Endothelial cell of umbilical vein (primary cell): ENCODE measurements around the gene CLIP1. TPM values are rescaled to one million over a fixed set of nuclear protein-coding genes. Genes with fewer than 3 reads are reported as not detected.

Experiments
- BruUV-seq: library from RNA; stranded (reverse); fragments of 400-500 nt; replicated peaks from 2 replicates; lab custom pipeline; 2021; lab: Mats Ljungman, UMichigan
- CTCF ChIA-PET: fragments of 300-600, 350-600 bp; sonication (Branson Sonifier 250); formaldehyde crosslinking; loops from one replicate; lab custom pipeline; 2021; ENCODE audit warnings: antibody characterized with exemption, inconsistent platforms; lab: Charles Lee
- POLR2A ChIA-PET: fragments of 300-600, 350-600 bp; sonication (Branson Sonifier 250); formaldehyde crosslinking; loops from one replicate; lab custom pipeline; 2021; ENCODE audit warnings: antibody characterized with exemption, inconsistent platforms; lab: Charles Lee
- DNase-seq: peaks from one replicate; pipeline ENCODE4 v3.0.0-alpha.2; 2011; ENCODE audit warnings: low read depth, low spot score
- FAIRE-seq: peaks from 2 replicates; lab custom pipeline; 2011; peaks lifted over from hg19 to GRCh38; lab: Jason Lieb, UNC
- H2AFZ ChIP-seq: 2 replicates; pipeline ENCODE4 v1.6.0; 2012; ENCODE audit warnings: low read depth, low read length, control low read depth, inconsistent platforms
- H3K27ac ChIP-seq: 2 replicates; pipeline ENCODE4 v1.5.1; 2011; ENCODE audit warnings: low read depth, mild to moderate bottlenecking, control low read depth, low read length, moderate library complexity; ENCODE audit not compliant: insufficient read depth
- H3K27me3 ChIP-seq, 2 experiments: 2 replicates each; pipeline versions ENCODE4 v1.6.0 to v1.6.1; 2011; ENCODE audit warnings: low read length in 2 of 2, mixed read lengths in 1 of 2; ENCODE audit not compliant: control insufficient read depth in 2 of 2, insufficient read depth in 2 of 2
- H3K36me3 ChIP-seq, 2 experiments: 2 replicates in 1 of 2; 3 replicates in 1 of 2; pipeline ENCODE4 v1.5.1; 2011; ENCODE audit warnings: low read length in 2 of 2, mild to moderate bottlenecking in 1 of 2, moderate library complexity in 1 of 2; ENCODE audit not compliant: control insufficient read depth in 2 of 2, insufficient read depth in 2 of 2; ENCODE audit errors: extremely low read depth in 1 of 2
- H3K4me1 ChIP-seq: 3 replicates; pipeline ENCODE4 v1.5.1; 2011; ENCODE audit warnings: mild to moderate bottlenecking, low read length; ENCODE audit not compliant: control insufficient read depth, insufficient read depth; ENCODE audit errors: extremely low read depth
- H3K4me2 ChIP-seq: 2 replicates; pipeline ENCODE4 v1.6.1; 2011; ENCODE audit warnings: low read length, control low read depth, mixed read lengths; ENCODE audit not compliant: insufficient read depth
- H3K4me3 ChIP-seq, 3 experiments: fragments of 200-600 bp in 1 of 3; sonication (generic), shearing (Covaris generic) in 1 of 3; replicated peaks in 1 of 3; 2 replicates each; pipeline ENCODE4 v1.5.1; 2011 to 2016; ENCODE audit warnings: control low read depth in 3 of 3, low read length in 3 of 3, mild to moderate bottlenecking in 2 of 3, inconsistent platforms in 1 of 3, low read depth in 1 of 3, moderate library complexity in 1 of 3; ENCODE audit not compliant: insufficient read depth in 1 of 3
- H3K79me2 ChIP-seq: 2 replicates; pipeline ENCODE4 v1.6.0; 2012; ENCODE audit warnings: low read length, inconsistent platforms; ENCODE audit not compliant: control insufficient read depth, insufficient read depth
- H3K9ac ChIP-seq: replicated peaks from 2 replicates; pipeline ENCODE3; 2011; ENCODE audit warnings: low read length, control low read depth; ENCODE audit not compliant: insufficient read depth; ENCODE audit errors: extremely low read depth
- H3K9me1 ChIP-seq: replicated peaks from 3 replicates; pipeline ENCODE4 v1.6.0; 2011; ENCODE audit warnings: mild to moderate bottlenecking, low read length; ENCODE audit not compliant: control insufficient read depth, insufficient read depth; ENCODE audit errors: extremely low read depth
- H3K9me3 ChIP-seq: replicated peaks from 2 replicates; pipeline ENCODE4 v1.5.1; 2012; ENCODE audit warnings: low read length, inconsistent platforms; ENCODE audit not compliant: control insufficient read depth, insufficient read depth
- H4K20me1 ChIP-seq: replicated peaks from 2 replicates; pipeline ENCODE3; 2011; ENCODE audit warnings: mild to moderate bottlenecking, low read length; ENCODE audit not compliant: control insufficient read depth, insufficient read depth; ENCODE audit errors: extremely low read depth
- CTCF ChIP-seq, 2 donors: IDR thresholded peaks; 1 replicate in 1 of 2; 2 replicates in 1 of 2; pipeline ENCODE4 v1.5.1; 2011; ENCODE audit warnings: low read length in 2 of 2, mild to moderate bottlenecking in 2 of 2, moderate library complexity in 2 of 2, control low read depth in 1 of 2, inconsistent platforms in 1 of 2, low read depth in 1 of 2; ENCODE audit not compliant: insufficient read depth in 1 of 2; ENCODE audit errors: extremely low read depth in 1 of 2
- EZH2 ChIP-seq: IDR thresholded peaks from 2 replicates; pipeline ENCODE4 v1.6.1; 2012; ENCODE audit warnings: borderline replicate concordance, low read depth, mild to moderate bottlenecking, moderate library complexity, low read length, inconsistent platforms; ENCODE audit not compliant: severe bottlenecking
- FOS ChIP-seq: IDR thresholded peaks from 2 replicates; pipeline ENCODE4 v1.6.1; 2011; ENCODE audit warnings: mild to moderate bottlenecking, low read length, moderate library complexity, borderline replicate concordance; ENCODE audit not compliant: insufficient read depth
- GATA2 ChIP-seq: IDR thresholded peaks from 2 replicates; pipeline ENCODE4 v1.7.0; 2011; ENCODE audit warnings: low read depth, mild to moderate bottlenecking, moderate library complexity, mixed read lengths, low read length; ENCODE audit not compliant: insufficient read length, insufficient read depth
- JUN ChIP-seq: IDR thresholded peaks from 2 replicates; pipeline ENCODE4 v1.6.1; 2011; ENCODE audit warnings: borderline replicate concordance, low read depth; ENCODE audit not compliant: insufficient read length, insufficient read depth
- MAX ChIP-seq: IDR thresholded peaks from 2 replicates; pipeline ENCODE4 v1.6.1; 2011; ENCODE audit not compliant: insufficient read depth, insufficient read length
- MYC ChIP-seq: IDR thresholded peaks from one replicate; pipeline ENCODE4 v1.6.1; 2011; ENCODE audit warnings: mild to moderate bottlenecking, low read depth, low read length
- POLR2A ChIP-seq: IDR thresholded peaks from 2 replicates; pipeline ENCODE4 v1.6.1; 2012; ENCODE audit warnings: low read depth, mild to moderate bottlenecking, control low read depth, low read length
- POLR2AphosphoS5 ChIP-seq: IDR thresholded peaks from 2 replicates; pipeline ENCODE4 v1.6.1; 2012; ENCODE audit warnings: low read depth, mild to moderate bottlenecking, control low read depth, low read length, moderate library complexity; ENCODE audit not compliant: insufficient read depth
- dilution Hi-C: fragments of 300-500 bp; cut with MboI; formaldehyde crosslinking; loops from one replicate; pipeline ENCODE4 v1.15.0; 2019; ENCODE audit warnings: low sequenced_read_pairs; ENCODE audit not compliant: extremely low pct_ligation_motif_present
- intact Hi-C: fragments of 100-400 bp; cut with micrococcal nuclease; formaldehyde crosslinking; loops from one replicate; pipeline ENCODE4 v1.10.0; 2022
- polyA plus RNA-seq, 4 experiments: library from polyadenylated mRNA; depleted of rRNA in 3 of 4; stranded (reverse) in 3 of 4; unstranded in 1 of 4; fragments of >200 nt; gene quantifications; 2 replicates each; pipeline versions ENCODE4 v1.2.1 to v1.2.3, GENCODE V29; 2011 to 2012; ENCODE audit warnings: missing spikeins in 1 of 4
- total RNA-seq: library from RNA; stranded (reverse); gene quantifications from 2 replicates; pipeline ENCODE4 v1.2.3, GENCODE V29; 2021

Gene CLIP1
- total and polyA plus RNA-seq, 2 donors (not counting 3 experiments of a cell fraction or from before 2014, with no cell fraction given) = 56.5 to 84.3 TPM

DNA sequence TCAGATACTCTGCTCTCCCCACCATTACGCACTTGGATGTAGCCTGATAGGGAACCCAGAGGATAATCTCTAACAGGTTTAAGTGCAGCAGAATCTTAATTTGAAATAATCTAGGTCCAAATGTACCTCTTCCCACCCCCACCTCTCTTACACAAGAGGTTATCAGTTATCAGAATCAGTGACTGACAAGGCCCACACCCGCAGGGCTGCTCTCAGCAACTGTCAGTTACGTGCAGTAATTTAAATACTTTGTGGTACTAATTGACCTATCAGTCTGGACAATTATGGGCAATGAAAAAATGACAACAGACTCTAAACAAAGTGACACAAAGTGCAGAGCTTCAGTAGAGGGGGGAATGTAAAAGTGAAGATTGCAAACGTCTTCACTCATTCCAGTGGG is 74.0 kb downstream of the CLIP1 start:
- Histone ChIP-seq H3K36me3 (peaks cover 8 to 14% of the 10 kb centered on the region in 2 experiments), H3K4me2 (no peak overlapping the region), H4K20me1 (no peaks in the 10 kb centered on the region), H3K4me1 (peaks cover 9% of the 10 kb centered on the region), H3K9me3 (no peaks in the 10 kb centered on the region), H3K9ac (no peak overlapping the region), H3K79me2 (no peaks in the 10 kb centered on the region), H3K27me3 (no peaks in the 10 kb centered on the region), H3K4me3 (no peak overlapping the region), H3K9me1 (no peaks in the 10 kb centered on the region), H2AFZ (no peak overlapping the region), H3K27ac (no peak overlapping the region)
- POLR2A ChIA-PET = no interaction called here
- intact Hi-C loops (no loop called here), dilution Hi-C loops (no loop called here)
- no peak for TF ChIP-seq CTCF (IDR thresholded peaks at IDR 0.05; ENCODE audit: extremely low read depth in 1 of 2, insufficient read depth in 1 of 2, low read depth in 1 of 2, low read length in 2 of 2)
- TF ChIP-seq GATA2 = no peak
- TF ChIP-seq POLR2A = no peak
- TF ChIP-seq POLR2AphosphoS5 = no peak
- no peak for TF ChIP-seq MAX
- no peak for TF ChIP-seq MYC
- TF ChIP-seq FOS = no peak
- TF ChIP-seq EZH2 = no peak
- TF ChIP-seq JUN = no peak
- FAIRE-seq (no peak), DNase-seq (no peak)
- BruUV-seq = no TSS peak
- CTCF ChIA-PET = interaction anchor here (1.9 kb wide), 1 partner anchor 12 kb away, joined by 10 read pairs; no protein-coding TSS in a partner anchor
